Aorta (tissue), 5 donors: ENCODE results near the gene SNPH. TPM values are rescaled to one million over a fixed set of nuclear protein-coding genes. Genes with fewer than 3 reads are reported as not detected.

Source experiments
- ATAC-seq: fragments of 200-7000 bp; cut with Tn5 transposase; one replicate; pipeline ENCODE4 v1.9.1; 2022; ENCODE audit warnings: moderate library complexity; ENCODE audit not compliant: low FRiP score
- DNase-seq, 2 donors: peaks; one replicate each; pipeline ENCODE4 v3.0.0-alpha.2; 2020
- H3K27ac ChIP-seq, 2 donors: one replicate each; pipeline ENCODE4 v1.5.1; 2013; ENCODE audit warnings: low read length in 2 of 2, mild to moderate bottlenecking in 2 of 2, moderate library complexity in 2 of 2, control low read depth in 1 of 2, inconsistent platforms in 1 of 2, low read depth in 1 of 2
- H3K27me3 ChIP-seq, 2 donors: one replicate each; pipeline ENCODE4 v1.6.1; 2013; ENCODE audit warnings: control low read depth in 1 of 2, low read length in 1 of 2, mild to moderate bottlenecking in 1 of 2, moderate library complexity in 1 of 2; ENCODE audit not compliant: insufficient read depth in 2 of 2, control insufficient read depth in 1 of 2
- H3K36me3 ChIP-seq, 2 donors: one replicate each; pipeline ENCODE4 v1.6.1; 2013; ENCODE audit warnings: control low read depth in 1 of 2, low read length in 1 of 2, mild to moderate bottlenecking in 1 of 2; ENCODE audit not compliant: insufficient read depth in 2 of 2, control insufficient read depth in 1 of 2
- H3K4me1 ChIP-seq, 2 donors: one replicate each; pipeline ENCODE4 v1.6.1; 2013; ENCODE audit warnings: low read length in 2 of 2, control low read depth in 1 of 2, mild to moderate bottlenecking in 1 of 2, moderate library complexity in 1 of 2; ENCODE audit not compliant: insufficient read depth in 2 of 2, control insufficient read depth in 1 of 2
- H3K4me3 ChIP-seq, 2 donors: one replicate each; pipeline ENCODE4 v1.5.1; 2013; ENCODE audit warnings: low read length in 2 of 2, control low read depth in 1 of 2, mild to moderate bottlenecking in 1 of 2
- H3K9me3 ChIP-seq: one replicate; pipeline ENCODE4 v1.6.1; 2013; ENCODE audit warnings: mild to moderate bottlenecking, low read length; ENCODE audit not compliant: control insufficient read depth
- WGBS, 2 donors: extraction: QIAGEN DNeasy Blood & Tissue Kit; methylation state at CpG; one replicate each; pipeline ENCODE4 v1.1.7; 2013; 5-methylcytosine and 5-hydroxymethylcytosine counted together
- intact Hi-C, 2 donors: fragments of 100-400 bp; cut with DNase I; formaldehyde crosslinking; loops; one replicate each; pipeline versions ENCODE4 v1.14.2 to v1.15.0; 2022
- polyA plus RNA-seq, 2 donors: library from polyadenylated mRNA; stranded (reverse); fragments of 200-250 nt; gene quantifications; one replicate each; pipeline ENCODE4 v1.2.3, GENCODE V29; 2013
- total RNA-seq, 2 donors: library from RNA; stranded (reverse); fragmentation: NEBNext Ultra II Directional; extraction: Animal tissue kit (Norgen Biotek cat#: 25700); gene quantifications; one replicate each; pipeline ENCODE4 v1.2.1, GENCODE V29; 2021
- donor health status: healthy with polysubstance abuse.
- donor health status: Bipolar disorder and iron deficiency.
- donor health status: DM: no; HTN: no; CAD: no.
- donor health status: DM: no; HTN: no; CAD: no.
- donor health status: DM: yes; HTN: yes; CAD: no.

The SNPH gene
- total and polyA plus RNA-seq, 4 donors = 1.3 to 6.8 (median 5.5) TPM

GRCh38 chr20:1320902-1321653 is 55.0 kb downstream of the SNPH start:
- peak in 1 of 2 donors; percentile 67 for DNase-seq
- intact Hi-C loops = loop anchor here in 1 of 2 donors (10.0 kb wide), 1 partner anchor 1334 kb away; the partner anchor contains the start of gene NOP56
- Histone ChIP-seq H3K27ac (no peak overlapping the region), H3K9me3 (no peaks in the 10 kb centered on the region), H3K4me3 (no peak overlapping the region), H3K27me3 (no peaks in the 10 kb centered on the region), H3K36me3 (no peaks in the 10 kb centered on the region), H3K4me1 (no peaks in the 10 kb centered on the region)
- no peak for ATAC-seq
- 61 to 68% methylated on average over 17 of the region's 17 CpGs for WGBS, 2 donors

- no peaks in the 10 kb centered on the region for H3K4me1 ChIP-seq
- intact Hi-C loops = loop anchor here in 1 of 2 donors (10.0 kb wide), 1 partner anchor 1333 kb away; the partner anchor contains the start of gene NOP56
- no peak for ATAC-seq
- DNase-seq = no peak
- H3K27me3 ChIP-seq = no peaks in the 10 kb centered on the region
- WGBS, 2 donors = 60 to 62% methylated on average over 4 of the region's 4 CpGs
- no peaks in the 10 kb centered on the region for H3K36me3 ChIP-seq
- H3K4me3 ChIP-seq = no peak overlapping the region
- H3K9me3 ChIP-seq = no peaks in the 10 kb centered on the region
- no peak overlapping the region for H3K27ac ChIP-seq
These were observed 55.5 kb downstream of the SNPH start for GRCh38 chr20:1321654-1321939.

- Histone ChIP-seq H3K9me3 (no peaks in the 10 kb centered on the region), H3K36me3 (no peaks in the 10 kb centered on the region), H3K4me3 (no peak overlapping the region), H3K27me3 (no peaks in the 10 kb centered on the region), H3K27ac (no peak overlapping the region), H3K4me1 (no peaks in the 10 kb centered on the region)
- intact Hi-C loops = loop anchor here in 1 of 2 donors (10.0 kb wide), 1 partner anchor 1332 kb away; the partner anchor contains the start of gene NOP56
- DNase-seq = peak in 1 of 2 donors; percentile 84
- no peak for ATAC-seq
- WGBS, 2 donors = 42 to 47% methylated on average over 11 of the region's 11 CpGs
These were observed 56.6 kb downstream of the SNPH start for GRCh38 chr20:1322511-1323245.

DNA sequence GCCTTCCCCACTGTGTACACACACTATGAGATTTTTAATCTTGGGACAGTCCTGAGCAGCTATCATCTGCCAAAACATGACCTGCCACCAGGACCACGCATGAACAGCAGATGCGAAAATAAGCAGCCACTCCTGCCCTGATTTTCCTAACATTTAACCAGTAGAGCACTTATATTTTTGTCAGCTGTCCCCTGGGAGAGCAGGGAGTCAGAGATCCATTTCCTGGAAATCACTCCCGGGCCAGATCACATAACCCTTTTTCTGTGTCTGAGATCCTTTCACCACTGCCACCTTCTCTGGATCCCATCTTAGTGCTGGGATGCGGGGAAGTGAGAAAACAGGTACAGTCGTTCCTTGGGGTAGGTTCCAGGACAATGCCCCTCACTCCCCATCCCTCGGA is 57.2 kb downstream of the SNPH start:
- H3K9me3 ChIP-seq = no peaks in the 10 kb centered on the region
- no peak for ATAC-seq
- intact Hi-C loops = loop anchor here in 1 of 2 donors (10.0 kb wide), 1 partner anchor 1332 kb away; the partner anchor contains the start of gene NOP56
- no peaks in the 10 kb centered on the region for H3K4me1 ChIP-seq
- no peak for DNase-seq
- H3K4me3 ChIP-seq = no peak overlapping the region
- H3K27ac ChIP-seq = no peak overlapping the region
- H3K27me3 ChIP-seq = no peaks in the 10 kb centered on the region
- WGBS, 2 donors = 59 to 60% methylated on average over 6 of the region's 6 CpGs
- no peaks in the 10 kb centered on the region for H3K36me3 ChIP-seq

DNA sequence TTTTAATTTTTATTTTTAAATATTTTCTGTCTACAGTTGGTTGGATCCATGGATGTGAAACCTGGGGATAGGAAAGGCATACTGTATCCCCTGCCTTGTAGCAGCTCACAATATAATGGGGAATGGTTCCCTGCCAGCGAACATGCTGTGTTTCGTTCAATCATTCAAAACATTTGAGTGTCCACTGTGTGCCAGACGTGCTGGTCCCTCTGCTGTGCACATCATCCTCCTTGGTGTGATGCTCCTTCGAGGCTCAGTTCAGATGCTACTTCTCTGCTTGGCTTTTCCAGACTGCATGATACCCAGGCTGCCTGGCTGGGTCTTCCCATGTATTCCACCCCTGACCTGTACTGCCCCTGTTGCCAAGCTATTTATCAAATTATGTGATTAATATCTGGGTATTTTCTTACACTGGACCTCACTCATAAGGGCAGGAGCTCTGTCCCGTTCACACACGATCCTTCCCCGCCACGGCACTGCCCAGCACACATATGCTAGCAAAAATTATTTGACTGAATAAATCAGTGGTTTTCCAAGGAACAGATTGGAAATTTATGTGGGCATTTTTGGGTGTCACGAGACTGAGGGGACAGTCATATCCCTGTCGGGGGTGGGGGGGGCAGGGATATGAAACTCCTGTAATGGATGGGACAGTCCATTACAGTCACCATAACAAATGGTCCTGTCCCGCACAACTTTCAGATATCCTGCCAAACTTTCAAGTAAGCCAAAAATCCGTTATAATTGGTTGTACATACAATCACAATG is 57.9 kb downstream of the SNPH start:
- H3K4me1 ChIP-seq = no peaks in the 10 kb centered on the region

DNA sequence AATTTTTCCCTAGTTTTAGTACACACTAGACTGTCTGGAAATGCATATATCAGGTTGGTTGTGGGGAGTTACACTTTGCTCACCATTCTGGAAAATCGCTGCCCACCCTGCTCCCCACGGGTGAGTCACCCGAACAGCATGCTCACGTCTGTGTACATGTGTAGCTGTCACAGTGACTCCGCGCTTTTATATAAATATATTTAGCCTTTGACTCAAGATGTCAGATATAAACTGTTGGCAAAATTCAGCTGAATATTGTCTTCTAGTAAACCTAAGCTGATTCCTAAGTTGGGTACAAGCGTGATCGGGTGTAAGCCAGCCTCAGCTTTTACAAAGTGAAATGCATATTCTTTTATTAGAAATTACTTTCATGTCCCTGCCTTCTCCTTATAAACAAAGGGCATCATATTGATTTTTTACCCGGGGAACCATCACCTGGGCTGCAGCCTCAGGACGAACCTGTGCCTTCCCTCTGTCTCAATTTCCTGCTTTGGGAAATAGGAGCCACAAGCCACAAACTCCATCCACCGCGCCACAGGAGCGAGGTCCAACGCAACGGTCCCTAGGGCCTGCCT is 58.6 kb downstream of the SNPH start:
- 16% methylated on average over 15 of the region's 15 CpGs for WGBS, 2 donors
- ATAC-seq (no peak), DNase-seq (peak in 1 of 2 donors; percentile 84)
- intact Hi-C loops = loop anchor here (2.0 to 10.0 kb wide), 4 partner anchors 68 to 1330 kb away; partner anchors contain the start of genes FKBP1A (in 2 of the 2), NOP56 (in 1 of the 2) and NSFL1C (in 1 of the 2)
- Histone ChIP-seq H3K9me3 (no peaks in the 10 kb centered on the region), H3K36me3 (no peaks in the 10 kb centered on the region), H3K4me3 (peak overlapping the region; percentile 12 to 61), H3K4me1 (no peaks in the 10 kb centered on the region), H3K27me3 (no peaks in the 10 kb centered on the region), H3K27ac (peak overlapping the region in 1 of 2 donors; percentile 80)

More for the DNA sequence above, 57.9 kb downstream of the SNPH start:
- ATAC-seq = no peak
- Histone ChIP-seq H3K36me3 (no peaks in the 10 kb centered on the region), H3K9me3 (no peaks in the 10 kb centered on the region), H3K27ac (no peak overlapping the region), H3K27me3 (no peaks in the 10 kb centered on the region), H3K4me3 (no peak overlapping the region)
- DNase-seq = peak in 1 of 2 donors; percentile 63
- intact Hi-C loops = loop anchor here (2.0 to 10.0 kb wide), 3 partner anchors 69 to 1331 kb away; partner anchors contain the start of genes FKBP1A (in 2 of the 2), NOP56 (in 1 of the 2) and NSFL1C (in 1 of the 2)
- 68 to 69% methylated on average over 12 of the region's 12 CpGs for WGBS, 2 donors

- Histone ChIP-seq H3K27me3 (no peaks in the 10 kb centered on the region), H3K4me3 (peak overlapping the region; percentile 74 to 95), H3K27ac (peak overlapping the region; percentile 62 to 94), H3K9me3 (no peaks in the 10 kb centered on the region), H3K4me1 (no peaks in the 10 kb centered on the region), H3K36me3 (no peaks in the 10 kb centered on the region)
- WGBS, 2 donors = 0% methylated on average over 56 of the region's 56 CpGs
- DNase-seq = peak; percentile 99 to 100
- intact Hi-C loops = loop anchor here (2.0 to 10.0 kb wide), 4 partner anchors 67 to 1329 kb away; partner anchors contain the start of genes FKBP1A (in 2 of the 2), NOP56 (in 1 of the 2) and NSFL1C (in 1 of the 2)
- ATAC-seq = peak; percentile 97
These were observed 59.3 kb downstream of the SNPH start for GRCh38 chr20:1325173-1326030.
